Omental fat pad (tissue), 4 donors: ENCODE results near the gene TMEM185B. TPM values are rescaled to one million over a fixed set of nuclear protein-coding genes. Genes with fewer than 3 reads are reported as not detected.

ENCODE experiments used
- ATAC-seq: fragments of 150-250 bp; one replicate; pipeline ENCODE4 v1.9.1; 2016; ENCODE audit warnings: mild to moderate bottlenecking, moderate library complexity; ENCODE audit not compliant: low FRiP score
- DNase-seq: peaks from one replicate; pipeline ENCODE4 v3.0.0-alpha.2; 2019; ENCODE audit warnings: low spot score
- total RNA-seq, 4 donors: library from RNA; depleted of rRNA; stranded (reverse); fragments of >200 nt; gene quantifications; one replicate each; pipeline ENCODE4 v1.1.0, GENCODE V29; 2016
- TF ChIP-seq, protein P1 (sequence below), 3 donors: fragments of 450-650 bp; IDR thresholded peaks; one replicate each; pipeline ENCODE4 v1.5.1; 2016 to 2017; ENCODE audit warnings: antibody characterized with exemption in 3 of 3, mild to moderate bottlenecking in 3 of 3, moderate library complexity in 2 of 3

The TMEM185B gene
- total RNA-seq, 4 donors from 2014 or later, result 21.5 to 31.7 (median 25.1) TPM

DNA sequence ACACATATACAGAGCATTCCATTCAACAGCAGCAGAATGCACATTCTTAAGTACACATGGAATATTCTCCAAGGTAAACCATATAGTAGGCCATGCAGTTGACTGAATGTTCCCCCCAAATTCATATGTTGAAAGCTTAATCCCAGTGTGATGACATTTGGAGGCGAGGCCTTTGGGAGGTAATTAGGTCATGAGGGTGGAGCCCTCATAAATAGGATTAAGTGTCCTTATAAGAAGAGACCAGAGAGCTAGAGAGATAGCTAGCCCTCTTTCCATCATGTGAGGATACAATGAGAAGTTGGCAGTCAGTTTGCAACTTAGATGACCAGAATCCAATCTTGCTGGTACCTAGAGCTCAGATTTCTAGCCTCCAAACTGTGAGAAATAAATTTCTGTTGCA, 27.6 kb downstream of the TMEM185B start:
- no peak for DNase-seq
- TF ChIP-seq, protein P1, sequence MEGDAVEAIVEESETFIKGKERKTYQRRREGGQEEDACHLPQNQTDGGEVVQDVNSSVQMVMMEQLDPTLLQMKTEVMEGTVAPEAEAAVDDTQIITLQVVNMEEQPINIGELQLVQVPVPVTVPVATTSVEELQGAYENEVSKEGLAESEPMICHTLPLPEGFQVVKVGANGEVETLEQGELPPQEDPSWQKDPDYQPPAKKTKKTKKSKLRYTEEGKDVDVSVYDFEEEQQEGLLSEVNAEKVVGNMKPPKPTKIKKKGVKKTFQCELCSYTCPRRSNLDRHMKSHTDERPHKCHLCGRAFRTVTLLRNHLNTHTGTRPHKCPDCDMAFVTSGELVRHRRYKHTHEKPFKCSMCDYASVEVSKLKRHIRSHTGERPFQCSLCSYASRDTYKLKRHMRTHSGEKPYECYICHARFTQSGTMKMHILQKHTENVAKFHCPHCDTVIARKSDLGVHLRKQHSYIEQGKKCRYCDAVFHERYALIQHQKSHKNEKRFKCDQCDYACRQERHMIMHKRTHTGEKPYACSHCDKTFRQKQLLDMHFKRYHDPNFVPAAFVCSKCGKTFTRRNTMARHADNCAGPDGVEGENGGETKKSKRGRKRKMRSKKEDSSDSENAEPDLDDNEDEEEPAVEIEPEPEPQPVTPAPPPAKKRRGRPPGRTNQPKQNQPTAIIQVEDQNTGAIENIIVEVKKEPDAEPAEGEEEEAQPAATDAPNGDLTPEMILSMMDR (IDR thresholded peaks at IDR 0.05), result no peak
- ATAC-seq, result no peak

DNA sequence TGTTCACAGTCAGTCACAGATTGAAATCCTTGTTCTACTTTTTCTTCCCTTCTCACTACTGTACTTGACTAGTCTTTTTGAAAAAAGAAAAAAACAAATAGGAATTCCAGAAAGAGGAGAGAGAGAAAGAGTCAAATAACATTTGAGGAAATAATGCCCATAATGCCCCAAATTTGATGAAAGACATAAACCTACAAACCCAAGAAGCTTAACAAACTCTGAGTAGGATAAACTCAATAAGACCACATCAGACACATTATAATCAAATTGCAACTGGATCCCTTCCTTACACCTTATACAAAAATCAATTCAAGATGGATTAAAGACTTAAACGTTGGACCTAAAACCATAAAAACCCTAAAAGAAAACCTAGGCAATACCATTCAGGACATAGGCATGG, 30.9 kb downstream of the TMEM185B start:
- ATAC-seq (no peak), DNase-seq (no peak)
- TF ChIP-seq, protein P1 (IDR thresholded peaks at IDR 0.05), result no peak

DNA sequence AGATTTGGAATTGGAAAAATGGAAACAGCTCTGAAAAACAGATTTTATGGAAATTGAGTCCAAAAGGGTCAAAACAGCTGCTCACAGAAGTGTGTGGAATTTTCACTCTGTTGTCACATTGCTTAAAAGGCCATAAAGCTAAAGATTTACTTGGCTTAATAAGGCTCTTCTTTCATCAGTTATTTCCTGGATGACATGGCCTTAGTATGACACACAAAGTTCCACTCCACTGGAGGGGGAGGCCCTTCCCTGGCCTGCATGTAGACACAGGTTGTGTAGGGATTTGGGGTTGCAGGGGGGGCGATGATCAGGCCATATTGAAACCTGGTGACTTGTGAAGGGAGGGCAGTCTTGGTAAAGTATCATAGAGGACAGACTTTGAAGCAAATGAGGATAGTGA, 34.0 kb downstream of the TMEM185B start:
- no peak for ATAC-seq
- no peak for DNase-seq
- TF ChIP-seq, protein P1 (IDR thresholded peaks at IDR 0.05), result no peak

DNA sequence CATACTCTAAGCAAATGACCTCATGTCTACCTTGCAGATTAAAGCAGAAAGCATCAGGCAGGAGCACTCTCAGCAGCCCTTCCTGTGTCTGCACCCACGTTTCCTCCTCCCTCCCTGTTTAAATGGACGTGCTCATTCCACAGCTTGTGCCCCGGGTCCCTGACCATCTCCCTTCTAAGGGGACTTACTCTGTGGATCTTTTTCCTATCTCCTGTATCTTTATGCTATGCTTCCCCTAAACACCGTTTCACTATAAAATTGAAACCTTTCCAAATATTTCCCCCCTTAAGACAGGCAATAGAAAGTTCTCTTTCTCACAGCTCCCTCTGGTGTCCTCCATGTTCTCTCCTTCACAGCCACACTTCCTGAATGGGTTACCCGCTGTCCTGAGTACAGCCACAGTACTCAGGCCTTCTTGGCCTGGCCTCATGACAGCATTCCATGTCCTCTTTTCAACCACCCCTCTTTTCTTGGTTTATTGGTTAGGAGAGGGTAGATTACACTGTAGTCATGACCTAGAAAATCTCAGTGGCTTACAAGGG, 41.1 kb downstream of the TMEM185B start:
- no peak for ATAC-seq
- DNase-seq, result no peak
- TF ChIP-seq, protein P1 (IDR thresholded peaks at IDR 0.05), result no peak

DNA sequence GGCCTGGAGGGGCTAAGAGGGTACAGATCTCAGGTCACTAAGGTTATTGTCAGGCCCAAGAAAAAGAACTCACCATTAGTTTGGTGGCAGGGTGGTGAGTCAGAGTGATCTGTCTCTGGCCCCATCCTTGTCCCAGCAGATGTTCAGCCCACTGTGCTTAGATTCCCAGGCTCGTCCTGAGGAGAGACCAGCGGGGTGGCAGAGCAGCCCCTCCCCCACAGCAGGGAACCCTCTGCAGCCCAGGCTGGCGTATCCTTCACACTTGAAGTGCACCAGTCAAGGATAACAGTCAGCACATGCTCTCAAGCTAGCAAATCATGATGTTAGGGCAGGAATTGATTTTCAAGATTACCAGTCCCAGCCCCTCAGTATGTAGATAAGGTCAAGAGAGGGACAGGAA, 43.1 kb downstream of the TMEM185B start:
- ATAC-seq, result no peak
- TF ChIP-seq, protein P1 (IDR thresholded peaks at IDR 0.05), result no peak
- no peak for DNase-seq

DNA sequence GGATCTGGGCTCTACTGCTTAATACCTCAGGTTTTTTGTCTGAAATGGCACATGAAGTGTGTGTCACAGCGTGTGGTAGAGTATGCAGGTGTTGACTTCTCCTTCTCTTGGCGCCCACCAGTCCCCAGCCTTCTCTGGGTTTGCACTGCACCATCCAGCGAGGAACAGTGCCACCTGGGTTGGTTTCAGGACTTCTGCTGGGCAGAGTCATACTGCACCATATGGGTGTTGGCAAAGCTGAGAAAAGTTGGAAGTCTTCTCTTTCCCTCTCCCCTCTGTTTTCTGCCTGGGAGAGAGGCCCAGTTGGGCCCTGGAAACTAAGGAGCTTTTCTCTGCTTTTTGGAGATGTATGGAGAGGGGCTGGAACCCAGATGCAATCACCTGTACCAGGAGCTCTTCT, 43.8 kb downstream of the TMEM185B start:
- ATAC-seq (no peak), DNase-seq (no peak)
- TF ChIP-seq, protein P1 (IDR thresholded peaks at IDR 0.05), result no peak

DNA sequence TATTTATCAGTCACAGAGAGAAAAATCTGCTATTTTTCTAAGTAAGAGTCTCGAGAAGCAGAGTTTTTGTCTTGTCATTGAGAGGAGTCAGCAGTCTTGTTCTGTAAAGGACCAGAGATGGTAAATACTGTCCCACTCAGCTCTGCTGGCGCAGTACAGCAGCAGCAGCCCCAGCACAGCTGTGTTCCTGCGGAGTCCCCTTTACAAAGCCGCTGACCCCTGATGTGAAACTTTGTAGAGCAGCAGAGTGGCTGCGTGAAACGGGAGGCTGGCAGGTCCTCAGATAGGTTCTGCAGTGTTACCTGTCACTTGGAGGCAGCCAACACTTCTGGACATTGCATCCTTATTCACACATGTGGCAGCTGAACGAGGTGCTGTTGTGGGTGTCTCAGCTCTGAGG, 45.2 kb downstream of the TMEM185B start:
- no peak for DNase-seq
- TF ChIP-seq, protein P1 (IDR thresholded peaks at IDR 0.05), result no peak
- no peak for ATAC-seq
